ENCODE measurements around the gene PYROXD2. TPM values are rescaled to one million over a fixed set of nuclear protein-coding genes. Genes with fewer than 3 reads are reported as not detected.

PYROXD2 gene
- total and polyA plus RNA-seq, 2 of the 8 experiments (the other 6 are each of a cell fraction or from before 2014, with no cell fraction given), result 3.2 to 5.4 TPM

GRCh38 chr10:98425511-98426352, 10.8 kb upstream of the PYROXD2 start (continued):
- no peak for TF ChIP-seq SRF (IDR thresholded peaks at IDR 0.05; ENCODE audit: low read depth, low read length)
- no peak for TF ChIP-seq TAF1 (IDR thresholded peaks at IDR 0.05; ENCODE audit: low read depth, low read length)
- TF ChIP-seq SUZ12 (IDR thresholded peaks at IDR 0.05; ENCODE audit: low read length), result no peak
- no peak for TF ChIP-seq ZNF274 (IDR thresholded peaks at IDR 0.05; ENCODE audit: borderline replicate concordance, extremely low read depth, low read length)

All from H1 (cell line).